Occipital lobe (tissue), 2 donors: ENCODE results near the gene USP9X. TPM values are rescaled to one million over a fixed set of nuclear protein-coding genes. Genes with fewer than 3 reads are reported as not detected.
"Not testable (repeated sequence)": the region's sequence is repeated elsewhere in the genome, so short reads cannot be mapped to it uniquely, and the experiment has no call there.

ENCODE experiments used
- DNase-seq: peaks from one replicate; lab custom pipeline; 2025; lab: John Stamatoyannopoulos, UW
- total RNA-seq: library from RNA; depleted of rRNA; stranded (reverse); fragments of >200 nt; gene quantifications from one replicate; pipeline ENCODE4 v1.2.3, GENCODE V29; 2014

The USP9X gene
- total RNA-seq, 1 donor from 2014 or later, result 196 TPM

GRCh38 chrX:41276661-41277506 lies 191.6 kb downstream of the USP9X start:
- DNase-seq, result no peak

- not testable (repeated sequence) for DNase-seq
These were observed 197.1 kb downstream of the USP9X start for GRCh38 chrX:41282307-41282706.

GRCh38 chrX:41285928-41286327 lies 200.7 kb downstream of the USP9X start:
- DNase-seq, result not testable (repeated sequence)

Other genes with a start within 250 kb of the USP9X start
- gene DDX3X, start 248.7 kb downstream of the USP9X start, total RNA-seq, result 307 TPM